Cardiac muscle cell (in vitro differentiated cells and primary cell): ENCODE measurements around the gene P2RX3. TPM values are rescaled to one million over a fixed set of nuclear protein-coding genes. Genes with fewer than 3 reads are reported as not detected.
"Not testable (repeated sequence)": the region's sequence is repeated elsewhere in the genome, so short reads cannot be mapped to it uniquely, and the experiment has no call there.

Source experiments
- DNase-seq, 2 donors: peaks; one replicate each; pipeline versions ENCODE4 v3.0.0 to v3.0.0-alpha.2; 2010 to 2017; ENCODE audit warnings: low read depth in 1 of 2, low spot score in 1 of 2
- H3K27ac ChIP-seq: fragments of 200-600 bp; sonication (generic); 2 replicates; pipeline ENCODE4 v1.5.1; 2016
- H3K27me3 ChIP-seq: fragments of 200-600 bp; sonication (generic); 2 replicates; pipeline ENCODE4 v1.6.0; 2016; ENCODE audit warnings: control low read depth
- H3K36me3 ChIP-seq: fragments of 200-600 bp; sonication (generic); 2 replicates; pipeline ENCODE4 v1.5.1; 2016; ENCODE audit warnings: control low read depth
- H3K4me1 ChIP-seq: fragments of 200-600 bp; sonication (generic); 2 replicates; pipeline ENCODE4 v1.8.1; 2017; ENCODE audit warnings: low read depth, mild to moderate bottlenecking, mixed run types
- H3K4me3 ChIP-seq: fragments of 200-600 bp; sonication (generic); 2 replicates; pipeline ENCODE4 v1.5.1; 2016; ENCODE audit warnings: mild to moderate bottlenecking
- H3K9me3 ChIP-seq: fragments of 200-600 bp; sonication (generic); 2 replicates; pipeline ENCODE4 v1.5.1; 2017; ENCODE audit warnings: low read depth, mild to moderate bottlenecking, control low read depth
- CTCF ChIP-seq: IDR thresholded peaks from 2 replicates; pipeline ENCODE4 v1.5.1; 2012; ENCODE audit warnings: low read depth, mild to moderate bottlenecking, low read length
- polyA plus RNA-seq: library from polyadenylated mRNA; unstranded; fragments of >200 nt; fragmentation: Nextera tagmentation; extraction: Ambion mirVana; gene quantifications from 2 replicates; pipeline ENCODE4 v1.2.1, GENCODE V29; 2016
- total RNA-seq: library from RNA; depleted of rRNA; stranded (reverse); fragments of >200 nt; gene quantifications from 2 replicates; pipeline ENCODE4 v1.2.3, GENCODE V29; 2016

Gene P2RX3
- total and polyA plus RNA-seq, 2 experiments from 2014 or later = 0.09 to 0.62 TPM

- Histone ChIP-seq H3K4me3 (no peak overlapping the region), H3K27me3 (no peaks in the 10 kb centered on the region), H3K9me3 (no peaks in the 10 kb centered on the region), H3K36me3 (no peaks in the 10 kb centered on the region), H3K4me1 (no peaks in the 10 kb centered on the region), H3K27ac (no peak overlapping the region)
- no peak for DNase-seq
- TF ChIP-seq CTCF = no peak
Measured at GRCh38 chr11:57360991-57361390, 22.8 kb downstream of the P2RX3 start.

GRCh38 chr11:57361420-57361819 is 23.3 kb downstream of the P2RX3 start:
- not testable (repeated sequence) for H3K27me3 ChIP-seq, DNase-seq, H3K27ac ChIP-seq, H3K36me3 ChIP-seq, H3K9me3 ChIP-seq, H3K4me3 ChIP-seq, H3K4me1 ChIP-seq

GRCh38 chr11:57361926-57362325 is 23.8 kb downstream of the P2RX3 start:
- DNase-seq = no peak

GRCh38 chr11:57363131-57364080 is 25.3 kb downstream of the P2RX3 start:
- Histone ChIP-seq H3K27ac (no peak overlapping the region), H3K36me3 (no peaks in the 10 kb centered on the region), H3K9me3 (no peaks in the 10 kb centered on the region), H3K4me1 (no peaks in the 10 kb centered on the region), H3K4me3 (no peak overlapping the region), H3K27me3 (no peaks in the 10 kb centered on the region)
- TF ChIP-seq CTCF = no peak
- no peak for DNase-seq

More at GRCh38 chr11:57361926-57362325, 23.8 kb downstream of the P2RX3 start:
- Histone ChIP-seq H3K27me3 (no peaks in the 10 kb centered on the region), H3K4me1 (no peaks in the 10 kb centered on the region), H3K9me3 (no peaks in the 10 kb centered on the region), H3K36me3 (no peaks in the 10 kb centered on the region), H3K4me3 (no peak overlapping the region), H3K27ac (no peak overlapping the region)
- TF ChIP-seq CTCF = no peak

- no peak for DNase-seq
- H3K4me1 ChIP-seq = no peaks in the 10 kb centered on the region
- no peak overlapping the region for H3K27ac ChIP-seq
- H3K36me3 ChIP-seq = no peaks in the 10 kb centered on the region
- H3K4me3 ChIP-seq = no peak overlapping the region
- H3K27me3 ChIP-seq = no peaks in the 10 kb centered on the region
- TF ChIP-seq CTCF = no peak
- H3K9me3 ChIP-seq = no peaks in the 10 kb centered on the region
Measured at GRCh38 chr11:57364851-57365660, 26.9 kb downstream of the P2RX3 start.
